Superior temporal gyrus (tissue), 1 donor: ENCODE measurements around the gene NUTF2.
"Not testable (repeated sequence)": the region's sequence is repeated elsewhere in the genome, so short reads cannot be mapped to it uniquely, and the experiment has no call there.

Experiments
- DNase-seq: peaks from one replicate; pipeline ENCODE4 v3.0.0-alpha.2; 2016; ENCODE audit errors: extremely low spot score

NUTF2 gene

DNA sequence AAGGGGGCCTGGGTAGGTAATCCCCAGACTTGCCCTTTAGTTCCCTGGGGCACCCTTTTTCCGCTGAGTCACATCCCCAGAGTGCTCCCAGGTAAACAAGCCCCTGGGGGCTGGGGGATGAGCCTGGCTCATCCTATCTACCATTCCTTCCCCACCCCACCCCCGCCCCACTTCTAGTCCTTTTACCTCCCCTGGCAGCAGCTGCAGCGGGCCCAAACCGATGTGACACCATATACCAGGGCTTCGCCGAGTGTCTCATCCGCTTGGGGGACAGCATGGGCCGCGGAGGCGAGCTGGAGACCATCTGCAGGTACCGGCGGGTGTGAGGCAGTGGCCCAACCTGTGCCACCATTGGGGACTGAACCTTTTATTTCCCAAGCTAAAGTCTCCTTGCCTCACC is 38.8 kb downstream of the NUTF2 start:
- no peak for DNase-seq

DNA sequence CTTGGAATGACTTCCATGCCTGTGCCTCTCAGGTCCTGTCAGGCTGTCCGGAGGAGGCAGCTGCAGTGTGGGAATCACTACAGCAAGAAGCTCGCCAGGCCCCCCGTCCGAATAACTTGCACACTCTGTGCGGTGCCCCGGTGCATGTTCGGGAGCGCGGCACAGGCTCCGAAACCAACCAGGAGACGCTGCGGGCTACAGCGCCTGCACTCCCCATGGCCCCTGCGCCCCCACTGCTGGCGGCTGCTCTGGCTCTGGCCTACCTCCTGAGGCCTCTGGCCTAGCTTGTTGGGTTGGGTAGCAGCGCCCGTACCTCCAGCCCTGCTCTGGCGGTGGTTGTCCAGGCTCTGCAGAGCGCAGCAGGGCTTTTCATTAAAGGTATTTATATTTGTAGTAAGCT is 39.2 kb downstream of the NUTF2 start:
- no peak for DNase-seq

DNA sequence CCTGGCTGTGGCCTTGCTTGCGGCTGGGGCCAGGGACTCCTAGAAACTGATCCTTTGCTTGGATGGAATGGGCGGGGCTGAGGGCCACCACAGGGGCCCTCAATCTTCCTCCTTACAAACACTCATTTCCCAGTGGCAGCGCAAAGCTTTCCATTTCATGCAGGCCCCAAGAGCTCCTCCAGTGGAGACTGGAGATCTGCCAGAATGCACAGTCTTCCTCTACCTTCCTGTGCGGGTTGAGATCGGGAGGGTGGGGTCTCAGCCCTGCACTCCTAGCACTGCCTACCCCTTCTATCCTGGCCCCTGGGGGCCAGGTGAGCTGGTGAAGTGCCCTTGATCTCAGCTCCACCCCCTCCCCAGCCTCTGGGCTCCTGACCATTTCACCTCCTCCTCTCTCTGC is 39.7 kb downstream of the NUTF2 start:
- DNase-seq: no peak

DNA sequence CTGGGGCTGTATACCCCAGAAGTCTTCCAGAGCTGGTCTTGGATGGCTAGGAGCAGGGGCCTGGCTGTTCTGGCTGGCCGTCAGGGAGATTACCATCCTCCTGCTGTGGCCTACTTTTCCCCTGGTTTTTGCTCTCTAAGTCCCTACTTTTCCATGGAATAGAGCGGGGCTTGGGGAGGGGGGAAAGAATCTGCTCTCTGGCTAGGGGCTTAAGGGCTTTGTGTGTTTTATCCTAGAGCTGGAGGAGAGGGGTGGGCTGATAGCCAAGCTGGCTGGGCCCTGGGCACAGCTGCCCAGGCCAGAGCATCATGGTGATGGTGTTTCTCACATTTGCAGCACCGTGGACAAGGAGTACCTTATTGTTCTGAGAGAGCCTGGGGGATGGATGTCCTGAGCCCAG is 41.6 kb downstream of the NUTF2 start:
- DNase-seq: no peak

DNA sequence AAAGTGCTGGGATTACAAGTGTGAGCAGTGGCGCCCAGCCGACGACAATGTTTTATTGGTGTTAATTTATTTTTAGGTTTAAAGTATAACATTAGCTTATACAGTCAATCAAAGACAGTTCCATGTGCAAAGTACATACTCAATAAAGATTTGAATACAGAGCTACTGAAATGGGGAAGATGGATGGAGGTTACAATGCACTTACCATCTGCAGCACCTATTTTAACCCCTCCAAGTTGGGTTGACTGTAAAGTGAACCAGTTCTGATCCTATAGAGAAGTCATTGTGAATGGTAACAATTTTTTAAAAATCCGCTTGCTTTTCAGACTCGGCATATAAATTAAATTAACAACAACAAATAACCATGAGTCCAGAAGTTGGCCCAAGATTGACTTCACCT is 45.6 kb downstream of the NUTF2 start:
- DNase-seq: no peak

DNA sequence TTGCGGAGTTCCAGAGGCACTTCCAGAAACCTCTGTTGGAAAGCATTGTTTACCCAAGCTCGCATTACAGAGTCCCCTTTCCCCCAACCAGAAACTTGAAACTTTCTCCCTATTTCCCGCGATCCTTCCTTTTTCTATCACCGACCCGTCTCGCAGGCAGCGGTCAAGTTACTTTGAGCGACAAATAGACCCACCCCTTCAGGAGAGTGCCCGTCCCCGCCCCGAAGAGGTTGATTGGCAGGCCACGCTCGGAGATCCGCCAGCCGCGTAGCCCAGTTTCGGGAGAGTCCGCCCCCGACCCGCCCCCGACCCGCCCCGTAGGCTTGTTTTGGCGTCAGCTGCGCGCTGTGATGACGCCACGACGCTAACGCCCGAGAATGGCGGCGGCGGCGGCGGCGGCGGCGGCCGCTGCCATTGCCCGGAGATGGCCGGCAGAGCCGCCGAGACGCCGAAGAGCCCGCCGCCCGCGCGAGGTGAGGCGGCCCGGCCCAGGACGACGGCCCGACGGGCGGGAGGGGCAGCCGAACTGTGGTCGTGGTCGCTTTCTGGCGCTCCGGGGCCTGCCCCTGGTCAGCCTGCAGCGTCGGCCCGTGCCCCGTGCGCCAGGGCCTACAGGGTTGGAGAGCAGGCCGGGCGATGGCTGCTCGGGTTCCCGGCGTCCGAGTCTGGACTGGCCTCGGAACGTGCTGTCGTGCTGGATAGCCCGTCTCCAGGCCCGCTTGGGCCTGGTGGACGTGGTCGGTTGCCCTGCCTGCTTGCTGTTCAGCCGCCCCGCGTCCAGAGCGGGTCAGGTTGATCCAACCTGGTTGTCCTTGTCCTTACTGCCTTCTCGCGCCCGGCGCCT is 46.4 kb downstream of the NUTF2 start, which contains the start of gene PSKH1:
Gene PSKH1 (plus strand): TSS at position 356 of the 844 bp plus-strand sequence. CDS start 15,496 bp downstream, outside the sequence.
- peak; percentile 95 for DNase-seq

DNA sequence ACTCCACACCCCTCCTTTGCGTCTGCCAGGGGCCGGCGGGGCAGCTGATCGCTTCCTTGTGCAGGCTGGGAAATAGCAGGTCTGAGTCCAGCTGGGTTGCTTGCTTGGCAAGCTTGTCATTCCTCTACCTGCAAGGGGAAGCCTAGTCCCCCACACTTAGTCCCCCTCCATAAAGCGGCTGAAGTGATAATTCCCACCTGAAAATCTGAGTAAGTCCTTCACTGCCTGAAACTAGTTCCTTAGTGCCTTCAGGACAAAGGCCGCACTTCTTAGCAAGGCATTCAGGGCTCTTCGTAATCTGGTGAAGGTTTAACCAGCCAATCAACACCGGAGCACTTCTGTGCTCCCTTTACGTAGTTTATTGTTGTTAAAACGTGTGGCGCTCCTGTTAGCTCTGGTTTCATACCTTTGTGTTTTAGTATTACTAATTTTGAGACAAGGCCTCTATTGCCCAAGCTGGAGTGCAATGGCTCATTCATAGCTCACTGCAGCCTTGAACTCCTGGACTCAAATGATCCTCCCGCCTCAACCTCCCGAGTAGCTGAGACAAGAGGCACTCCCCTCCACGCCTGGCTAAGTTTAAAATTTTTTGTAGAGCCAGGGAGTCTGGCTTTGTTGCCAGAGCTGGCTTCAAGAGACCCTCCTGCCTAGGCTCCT is 47.1 kb downstream of the NUTF2 start:
- DNase-seq: no peak

DNA sequence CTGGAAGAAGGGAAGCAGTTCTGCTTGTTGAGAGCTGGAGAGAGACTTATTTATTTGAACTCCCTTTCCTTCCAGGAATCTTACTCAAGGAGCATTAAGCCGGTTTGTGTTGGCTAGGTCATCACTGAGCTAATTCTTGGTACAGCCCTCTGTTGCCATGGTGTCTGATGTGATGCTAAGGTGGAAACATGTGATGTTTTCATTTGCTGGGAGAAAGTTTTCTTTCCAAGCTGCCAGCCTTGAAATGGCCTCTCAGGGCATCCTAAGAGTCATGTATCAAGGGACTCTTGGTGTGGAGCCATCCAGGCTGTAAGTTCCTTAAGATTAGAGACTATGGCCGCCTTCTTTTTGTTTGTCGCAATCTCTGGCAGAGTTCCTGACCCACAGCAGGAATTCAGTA is 50.5 kb downstream of the NUTF2 start:
- no peak for DNase-seq

DNA sequence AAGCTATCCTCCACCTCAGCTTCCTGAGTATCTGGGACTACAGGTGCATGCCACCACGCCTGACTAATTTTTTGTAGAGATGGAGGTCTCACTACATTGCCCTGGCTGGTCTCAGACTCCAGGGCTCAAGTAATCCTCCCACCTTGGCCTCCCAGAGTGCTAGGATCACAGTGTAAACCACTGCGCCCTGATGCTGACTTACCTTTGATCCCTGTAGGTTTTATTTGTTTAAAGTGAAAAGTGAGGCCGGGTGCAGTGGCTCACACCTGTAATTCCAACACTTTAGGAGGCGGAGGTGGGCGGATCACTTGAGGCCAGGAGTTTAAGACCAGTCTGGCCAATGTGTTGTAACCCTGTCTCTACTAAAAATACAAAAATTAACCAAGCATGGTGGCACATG is 55.0 kb downstream of the NUTF2 start:
- DNase-seq: no peak

DNA sequence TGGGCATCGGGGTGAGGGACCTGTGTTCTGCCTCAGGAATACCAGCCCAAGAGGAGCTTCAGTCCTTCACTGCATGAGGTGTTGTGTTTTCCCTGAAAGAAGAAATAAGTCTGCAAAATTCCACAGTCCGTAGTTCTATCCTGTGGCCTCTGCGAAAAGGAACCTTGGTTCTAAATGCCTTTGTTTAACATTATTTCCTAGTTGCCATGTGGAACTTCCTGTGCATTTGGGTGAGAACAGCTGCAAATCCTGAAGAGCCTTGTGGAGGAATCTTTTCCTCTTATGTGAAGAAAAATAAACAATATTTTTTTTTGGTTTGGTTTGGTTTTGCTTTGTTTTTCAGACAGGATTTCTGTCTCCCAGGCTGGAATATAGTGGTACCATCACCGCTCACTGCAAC is 56.1 kb downstream of the NUTF2 start:
- no peak for DNase-seq

DNA sequence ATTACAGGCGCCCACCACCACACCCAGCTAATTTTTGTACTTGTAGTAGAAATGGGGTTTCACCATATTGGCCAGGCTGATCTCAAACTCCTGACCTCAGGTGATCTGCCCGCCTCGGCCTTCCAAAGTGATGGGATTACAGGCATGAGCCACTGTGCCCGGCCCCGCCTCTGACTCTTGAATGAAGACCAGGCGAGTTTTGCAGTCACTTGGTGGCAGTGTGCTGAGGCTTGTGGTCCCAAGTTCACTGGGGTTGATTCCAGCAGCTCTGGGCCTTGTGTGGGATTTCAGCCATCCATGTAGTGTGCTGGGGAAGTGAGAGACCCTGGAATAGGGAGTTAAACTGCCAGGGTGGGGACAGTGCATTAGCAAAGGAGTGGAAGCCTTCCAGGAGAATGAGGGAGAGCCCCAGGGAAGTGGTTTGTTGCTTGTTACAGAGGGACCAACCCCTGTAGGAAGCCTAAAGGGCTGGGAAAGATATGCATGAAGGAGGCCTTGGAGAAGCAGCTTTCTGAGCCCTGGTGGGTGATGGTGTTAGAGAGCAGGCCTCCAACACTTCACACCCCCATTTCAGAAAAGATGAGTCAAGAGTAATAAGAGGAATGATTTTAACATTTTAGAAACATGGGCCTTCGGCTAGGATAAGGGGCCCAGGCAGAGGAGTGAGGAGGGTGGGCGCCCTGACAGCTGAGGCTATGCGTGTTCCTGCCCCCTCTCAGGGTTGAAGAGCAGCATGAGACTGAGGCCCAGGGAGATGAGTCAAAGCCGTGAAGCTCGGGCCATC is 60.9 kb downstream of the NUTF2 start:
- no peak for DNase-seq

DNA sequence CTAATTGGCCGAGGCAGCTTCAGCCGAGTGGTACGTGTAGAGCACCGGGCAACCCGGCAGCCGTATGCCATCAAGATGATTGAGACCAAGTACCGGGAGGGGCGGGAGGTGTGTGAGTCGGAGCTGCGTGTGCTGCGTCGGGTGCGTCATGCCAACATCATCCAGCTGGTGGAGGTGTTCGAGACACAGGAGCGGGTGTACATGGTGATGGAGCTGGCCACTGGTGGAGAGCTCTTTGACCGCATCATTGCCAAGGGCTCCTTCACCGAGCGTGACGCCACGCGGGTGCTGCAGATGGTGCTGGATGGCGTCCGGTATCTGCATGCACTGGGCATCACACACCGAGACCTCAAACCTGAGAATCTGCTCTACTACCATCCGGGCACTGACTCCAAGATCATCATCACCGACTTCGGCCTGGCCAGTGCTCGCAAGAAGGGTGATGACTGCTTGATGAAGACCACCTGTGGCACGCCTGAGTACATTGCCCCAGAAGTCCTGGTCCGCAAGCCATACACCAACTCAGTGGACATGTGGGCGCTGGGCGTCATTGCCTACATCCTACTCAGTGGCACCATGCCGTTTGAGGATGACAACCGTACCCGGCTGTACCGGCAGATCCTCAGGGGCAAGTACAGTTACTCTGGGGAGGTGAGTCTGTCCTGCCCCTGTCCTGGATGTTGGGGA is 62.5 kb downstream of the NUTF2 start:
- DNase-seq: no peak

DNA sequence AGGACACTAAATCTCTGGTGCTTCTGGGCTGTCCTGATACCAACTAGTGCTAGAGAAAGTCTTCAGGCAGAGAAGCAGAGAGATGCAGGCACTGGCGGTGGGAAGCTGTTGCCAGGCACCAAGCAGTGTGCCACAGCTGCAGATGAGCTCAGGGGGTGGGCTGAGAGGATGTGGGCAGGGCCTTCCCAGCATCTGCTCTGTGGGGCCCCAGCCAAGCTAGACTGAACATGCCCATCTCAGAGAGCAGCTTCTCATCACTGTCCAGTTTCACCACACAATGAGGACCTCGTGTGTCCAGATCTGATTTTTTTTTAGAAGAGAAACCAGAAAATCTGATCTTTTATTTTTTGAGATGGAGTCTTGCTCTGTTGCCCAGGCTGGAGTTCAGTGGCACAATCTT is 63.4 kb downstream of the NUTF2 start:
- peak; percentile 92 for DNase-seq

DNA sequence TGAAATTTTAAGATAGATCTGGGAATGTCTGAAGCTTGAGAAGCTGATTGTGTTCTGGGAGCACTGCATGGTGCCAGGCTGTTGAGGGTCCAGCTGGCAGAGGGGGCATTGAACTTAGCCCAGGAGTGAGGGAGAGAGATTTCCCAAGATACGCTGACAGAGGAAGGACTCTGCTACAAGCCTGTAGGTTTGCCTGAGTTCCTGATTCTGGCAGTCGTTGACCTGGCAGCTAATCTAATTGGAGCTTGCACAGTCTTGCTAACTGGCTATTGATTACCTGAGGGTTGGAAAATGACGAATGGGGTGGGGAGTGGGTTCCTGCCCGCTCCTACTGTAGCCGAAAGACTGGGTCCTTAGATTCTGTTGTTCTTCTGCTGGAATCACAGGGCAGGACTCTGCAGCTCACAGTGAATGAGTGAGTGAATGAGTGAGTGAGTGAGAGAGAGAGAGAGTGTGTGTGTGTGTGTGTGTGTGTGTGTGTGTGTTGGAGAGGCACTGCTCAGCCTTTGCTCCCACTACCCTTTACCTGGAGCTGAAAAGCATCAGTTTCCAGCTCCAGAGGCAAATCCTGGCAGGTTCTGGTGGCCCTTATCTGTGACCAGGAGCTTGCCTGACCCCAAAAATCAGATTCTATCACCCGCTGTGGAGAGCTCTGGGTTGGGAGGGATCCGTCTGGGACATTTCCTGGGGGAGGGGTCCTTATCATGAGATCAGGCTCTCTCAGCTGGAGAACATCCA is 68.2 kb downstream of the NUTF2 start:
- DNase-seq: no peak

DNA sequence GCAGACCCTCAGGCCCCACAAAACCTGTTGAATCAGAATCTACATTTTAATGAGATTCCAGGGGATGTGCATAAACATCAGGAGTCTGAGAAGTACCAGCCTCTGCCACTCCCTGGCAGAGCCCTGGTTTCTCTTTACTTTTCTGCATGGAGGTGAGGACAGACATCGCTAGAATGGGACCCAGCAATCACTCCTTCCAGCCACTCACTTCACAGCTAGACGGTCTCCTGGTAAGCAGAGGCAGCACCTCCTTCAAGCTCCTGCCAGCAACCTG is 68.7 kb downstream of the NUTF2 start:
- DNase-seq: not testable (repeated sequence)

DNA sequence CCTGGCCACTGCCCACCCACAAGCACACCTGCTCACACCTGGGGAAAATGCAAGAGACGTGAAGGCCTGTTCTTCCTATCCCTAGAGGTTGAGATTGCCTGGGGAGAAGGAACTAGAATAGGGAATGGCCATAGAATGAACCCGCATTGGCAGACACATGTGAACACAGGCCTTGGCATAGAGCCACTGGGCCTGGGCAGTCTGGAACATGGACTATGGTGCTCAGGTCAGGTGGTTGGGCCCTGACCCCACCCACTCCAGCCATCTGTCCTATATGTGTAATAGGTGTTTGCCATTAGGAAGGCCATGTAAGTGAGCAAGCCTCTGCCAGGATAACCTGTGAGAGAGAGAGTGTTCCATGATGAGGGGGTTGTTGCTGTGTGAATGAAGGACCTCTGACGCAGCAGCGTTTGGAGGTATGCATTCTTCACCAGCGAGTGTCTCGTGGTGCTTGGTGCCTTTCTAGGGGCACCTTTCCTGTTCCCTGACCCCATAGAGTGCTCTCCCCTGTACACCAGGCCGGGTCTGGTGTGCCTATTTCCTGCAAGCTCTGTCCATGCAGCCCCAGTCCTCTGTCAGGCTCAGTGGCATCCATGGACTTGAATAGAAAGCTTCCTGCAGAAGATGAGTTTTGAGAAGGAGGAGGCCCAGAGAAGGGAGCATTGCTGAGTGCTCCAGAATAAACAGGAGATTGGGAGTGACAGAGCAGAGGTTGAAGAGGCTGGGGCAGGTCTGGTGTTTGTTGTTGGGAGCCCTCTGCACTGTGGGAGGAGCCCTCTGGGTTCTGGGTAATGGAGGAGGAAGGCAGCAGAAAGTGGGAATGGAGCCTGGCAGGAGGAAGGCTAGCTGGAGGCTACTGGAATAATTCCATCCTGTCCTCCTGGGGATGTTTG is 69.3 kb downstream of the NUTF2 start:
- DNase-seq: no peak

DNA sequence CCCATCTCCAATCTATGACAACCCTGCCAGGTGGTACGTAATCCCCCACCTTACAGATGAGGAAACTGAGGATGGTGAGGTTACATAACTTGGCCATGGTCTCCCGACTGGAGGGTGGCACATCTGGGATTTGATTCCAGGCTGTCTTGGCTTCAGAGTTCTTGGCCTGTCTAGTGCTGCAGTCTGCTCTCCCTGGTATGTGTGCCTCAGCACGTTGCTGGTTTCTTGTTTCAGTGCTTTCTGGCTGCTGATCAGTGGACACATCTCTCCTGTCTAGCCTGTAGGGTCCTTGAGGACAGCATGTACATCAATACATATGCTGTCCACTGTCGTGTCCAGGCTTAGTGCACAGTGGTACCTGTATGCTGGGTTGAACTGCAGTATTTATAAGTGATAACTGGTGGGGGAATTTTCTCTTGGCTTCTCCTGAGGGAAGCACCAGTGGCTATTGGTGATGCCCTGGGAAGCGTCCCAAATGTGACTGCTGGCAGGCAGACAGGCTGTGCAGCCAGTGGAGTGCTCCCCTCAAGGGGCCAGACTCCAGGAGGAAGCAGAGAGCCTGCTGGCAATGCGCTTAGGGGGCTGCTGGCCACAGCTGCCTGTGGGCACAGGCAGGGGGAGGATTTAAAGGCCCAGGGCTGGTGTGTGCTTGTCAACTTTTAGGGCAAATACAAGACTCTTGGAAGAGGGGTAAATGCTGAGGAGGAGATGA is 70.6 kb downstream of the NUTF2 start:
- peak; percentile 59 for DNase-seq

DNA sequence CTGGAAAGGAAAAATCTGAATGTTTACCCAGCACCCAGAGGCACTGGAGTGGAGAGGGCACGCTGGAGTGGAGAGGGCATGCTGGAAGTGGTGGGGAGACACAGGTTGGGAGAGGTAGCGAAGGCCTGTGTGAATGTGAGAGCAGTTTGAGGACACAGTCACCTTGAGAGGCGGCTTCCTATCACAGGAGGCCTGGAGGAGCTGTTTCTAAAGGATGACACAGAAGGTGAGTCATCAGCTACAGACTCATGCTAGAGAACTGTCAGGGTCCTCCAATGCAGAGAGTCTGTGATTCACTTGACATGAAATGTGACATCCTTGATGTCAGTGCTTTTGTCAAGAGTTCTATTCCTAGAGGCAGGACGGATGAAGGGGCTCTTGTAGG is 71.1 kb downstream of the NUTF2 start:
- DNase-seq: peak; percentile 60

DNA sequence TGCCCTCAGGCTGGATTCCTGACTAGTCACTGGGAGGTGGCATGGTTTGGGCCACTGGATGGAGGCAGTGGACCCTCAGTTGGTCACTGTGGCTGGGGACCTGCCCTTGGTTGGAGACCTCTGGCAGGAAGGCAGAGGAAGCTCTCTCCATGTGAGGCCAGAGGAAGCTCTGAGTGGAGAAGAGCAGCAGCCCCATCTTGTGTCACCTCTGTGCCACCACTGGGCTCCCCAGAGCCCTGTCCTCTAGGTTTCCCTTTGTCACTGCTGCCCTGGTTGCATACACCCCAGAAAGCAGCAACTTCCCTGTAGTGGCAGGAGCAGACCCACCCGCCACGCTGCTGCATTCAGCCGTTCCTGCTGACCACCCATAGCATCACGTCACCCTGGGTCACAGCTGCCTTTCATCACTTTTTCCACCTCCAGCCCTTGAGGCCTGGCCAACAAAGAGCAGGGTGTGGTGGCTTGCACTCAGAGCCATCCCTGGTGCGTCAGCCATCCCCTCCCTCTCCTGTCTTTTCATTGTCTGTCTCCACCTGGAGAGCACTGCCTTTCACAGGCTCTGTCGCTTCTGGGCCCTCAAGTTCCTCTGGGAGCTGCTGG is 73.0 kb downstream of the NUTF2 start:
- DNase-seq: no peak
